Globus pallidus (tissue), 1 donor: ENCODE results near the gene HHAT.
"Not testable (repeated sequence)": the region's sequence is repeated elsewhere in the genome, so short reads cannot be mapped to it uniquely, and the experiment has no call there.

Source experiments
- DNase-seq: peaks from one replicate; pipeline ENCODE4 v3.0.0-alpha.2; 2015; ENCODE audit warnings: low spot score

Gene HHAT

DNA sequence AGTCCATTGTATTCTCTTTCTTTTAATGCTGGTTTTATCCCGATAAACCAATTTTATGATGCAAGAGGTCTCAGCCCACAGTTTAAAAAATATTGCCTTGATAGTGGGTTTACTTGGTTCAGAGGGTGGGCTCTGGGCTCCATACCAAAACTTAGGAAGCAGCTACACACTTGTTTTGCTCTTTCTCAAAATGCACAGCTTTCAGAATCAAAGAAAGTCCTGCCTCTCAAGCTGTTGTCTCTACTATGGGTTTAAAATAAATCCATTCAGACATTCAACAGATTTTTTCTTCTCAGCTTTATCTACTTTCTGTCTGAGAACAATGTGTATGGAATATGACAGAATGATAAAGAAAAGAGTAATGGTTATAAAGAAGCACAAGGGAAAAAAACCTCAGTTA is 14.8 kb upstream of the HHAT start:
- no peak for DNase-seq

DNA sequence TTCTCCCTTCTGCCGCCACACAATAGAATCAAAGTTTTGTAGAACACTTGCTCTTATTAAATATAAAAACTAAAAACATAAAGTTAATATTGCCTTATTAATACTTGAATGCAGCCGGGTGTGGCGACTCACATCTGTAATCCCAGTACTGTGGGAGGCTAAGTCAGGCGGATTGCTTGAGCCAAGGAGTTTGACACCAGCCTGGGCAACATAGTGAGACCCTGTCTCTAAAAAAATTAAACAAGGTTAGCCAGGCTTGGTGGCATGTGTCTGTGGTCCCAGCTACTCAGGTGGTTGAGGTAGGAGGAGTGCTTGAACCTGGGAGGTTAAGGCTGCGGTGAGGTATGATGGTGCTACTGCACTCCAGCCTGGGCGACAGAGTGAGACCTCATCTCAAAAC is 13.2 kb upstream of the HHAT start:
- no peak for DNase-seq

DNA sequence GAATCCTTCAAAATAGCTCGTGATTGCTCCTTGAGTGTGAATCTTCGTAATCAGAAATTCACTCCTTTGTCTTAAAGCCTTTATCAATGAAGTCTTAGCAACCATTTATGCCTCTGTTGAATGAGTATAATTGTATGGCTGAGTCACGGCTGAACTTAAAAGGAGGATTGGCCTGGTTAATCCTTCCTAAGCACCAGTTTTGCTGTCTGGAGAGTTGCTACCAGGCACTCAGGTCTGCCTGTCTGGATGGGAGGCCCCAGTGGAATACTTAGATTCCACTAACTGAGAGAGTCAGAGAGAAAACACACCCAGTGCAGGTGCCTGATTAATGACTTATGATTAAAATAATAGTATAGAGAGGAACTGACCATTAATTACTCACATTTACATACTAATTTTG is 7.6 kb upstream of the HHAT start:
- no peak for DNase-seq

DNA sequence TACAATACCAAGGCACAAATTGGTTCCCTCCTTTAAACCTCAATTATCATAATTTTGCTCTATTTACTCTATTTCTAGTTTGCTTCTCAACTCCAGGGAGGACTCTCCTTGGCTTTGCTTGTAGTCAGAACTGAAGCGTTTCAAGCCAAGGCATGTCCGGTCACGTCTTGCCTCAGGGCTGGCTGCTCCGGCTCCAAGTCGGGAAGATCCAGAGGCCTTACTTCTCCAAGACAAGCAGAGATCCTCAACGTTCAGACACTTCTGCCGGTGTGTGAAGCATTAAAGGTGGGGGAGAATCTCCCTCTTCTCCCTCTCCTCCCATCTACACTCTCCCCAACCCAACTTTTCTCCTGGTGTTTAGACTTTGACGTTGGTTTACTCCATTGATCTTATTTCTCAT is 7.2 kb upstream of the HHAT start:
- DNase-seq: no peak

DNA sequence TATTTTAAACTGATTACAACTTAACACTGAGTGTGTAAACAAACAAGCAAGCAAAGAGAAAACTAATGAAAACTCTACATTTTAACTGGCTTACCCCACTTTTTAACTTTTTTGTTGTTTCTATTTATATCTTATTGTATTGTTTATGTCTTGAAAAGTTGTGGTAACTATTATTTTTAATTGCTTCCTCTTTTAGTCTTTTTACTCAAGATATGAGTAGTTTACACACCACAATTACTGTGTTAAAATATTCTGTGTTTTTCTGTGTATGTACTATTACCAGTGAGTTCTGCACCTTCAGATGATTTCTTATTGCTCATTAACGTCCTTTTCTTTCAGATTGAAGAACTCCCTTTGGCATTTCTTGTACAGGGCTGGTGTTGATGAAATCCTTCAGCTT is 4.7 kb upstream of the HHAT start:
- no peak for DNase-seq

DNA sequence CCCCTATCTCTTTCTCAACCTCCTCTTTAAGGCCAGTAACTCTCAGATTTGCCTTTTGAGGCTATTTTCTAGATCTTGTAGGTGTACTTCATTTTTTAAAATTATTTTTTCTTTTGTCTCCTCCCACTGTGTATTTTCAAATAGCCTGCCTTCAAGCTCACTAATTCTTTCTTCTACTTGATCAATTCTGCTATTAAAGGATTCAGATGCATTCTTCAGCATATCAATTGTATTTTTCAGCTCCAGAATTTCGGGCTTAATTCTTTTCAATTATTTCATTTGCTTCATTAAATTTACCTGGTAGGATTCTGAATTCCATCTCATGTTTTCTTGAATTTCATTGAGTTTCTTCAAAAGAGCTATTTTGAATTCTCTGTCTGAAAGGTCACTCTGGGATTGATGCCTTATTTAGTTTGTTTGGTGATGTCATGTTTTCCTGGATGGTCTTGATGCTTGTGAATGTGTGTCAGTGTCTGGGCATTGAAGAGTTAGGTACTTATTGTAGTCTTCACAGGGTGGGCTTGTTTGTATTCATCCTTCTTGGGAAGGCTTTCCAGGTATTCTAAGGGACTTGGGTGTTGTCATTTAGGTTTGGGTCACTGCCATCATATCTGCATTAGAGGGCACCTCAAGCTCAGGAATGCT is 3.6 kb upstream of the HHAT start:
- no peak for DNase-seq

DNA sequence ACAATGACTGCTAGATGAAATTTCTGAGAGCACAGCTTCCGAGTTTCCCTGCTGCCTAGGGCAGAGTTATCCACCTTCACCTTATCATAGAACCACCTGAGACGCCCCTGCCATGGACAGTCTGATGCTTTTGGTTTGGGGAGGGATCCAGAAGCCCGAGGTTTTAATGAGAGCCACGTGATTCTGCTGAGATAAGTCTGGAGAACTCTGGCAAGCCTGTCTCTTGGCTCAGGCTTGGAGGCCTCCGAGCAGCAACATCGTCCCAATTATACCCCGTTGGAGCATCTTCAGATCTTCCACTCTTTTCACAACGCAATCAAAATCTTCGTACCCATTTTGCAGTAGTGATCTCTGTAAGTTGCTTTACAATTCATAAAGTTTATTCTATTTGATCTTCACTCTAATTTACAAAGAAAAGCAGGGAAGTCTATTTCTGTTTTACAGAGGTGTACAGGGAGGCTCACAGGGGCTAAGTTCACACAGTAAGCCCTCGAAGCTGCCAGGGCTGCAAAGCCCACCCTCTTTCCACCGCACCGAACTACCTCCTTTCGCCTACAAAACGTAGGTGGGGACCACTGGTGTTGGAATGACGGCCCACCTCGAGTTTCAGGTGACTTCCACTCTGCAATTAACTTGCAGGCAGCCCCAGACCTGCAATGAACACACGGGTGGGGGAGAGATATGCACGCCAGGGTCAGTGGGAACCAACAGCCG is 513 bp upstream of the HHAT start:
- peak; percentile 19 for DNase-seq

DNA sequence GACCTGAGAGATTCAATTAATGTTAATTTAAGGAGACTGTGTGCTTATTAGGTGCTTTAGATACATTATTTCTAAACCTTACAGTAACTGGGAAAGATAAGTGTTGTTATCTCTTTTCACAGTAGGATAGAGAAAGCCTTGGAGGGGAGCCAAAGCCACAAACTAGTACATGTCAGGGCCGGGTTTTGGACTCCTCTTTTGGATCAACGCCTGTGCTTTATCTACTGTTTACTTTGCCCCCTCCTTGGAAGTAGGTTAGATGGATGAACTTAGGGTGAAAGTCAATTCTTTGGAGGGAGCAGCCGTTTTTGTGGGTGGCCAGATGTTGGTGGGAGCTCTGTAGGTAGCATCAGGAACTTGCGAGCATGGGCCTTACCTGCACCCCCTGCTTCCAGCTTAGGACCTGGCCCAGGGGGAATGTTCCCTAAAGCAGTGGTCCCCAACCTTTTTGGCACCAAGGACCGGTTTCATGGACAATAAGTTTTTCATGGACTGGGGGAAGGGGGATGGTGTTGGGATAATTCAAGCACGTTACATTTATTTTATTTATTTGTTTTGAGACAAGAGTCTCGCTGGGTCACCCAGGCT is 1.7 kb downstream of the HHAT start:
- DNase-seq: no peak

DNA sequence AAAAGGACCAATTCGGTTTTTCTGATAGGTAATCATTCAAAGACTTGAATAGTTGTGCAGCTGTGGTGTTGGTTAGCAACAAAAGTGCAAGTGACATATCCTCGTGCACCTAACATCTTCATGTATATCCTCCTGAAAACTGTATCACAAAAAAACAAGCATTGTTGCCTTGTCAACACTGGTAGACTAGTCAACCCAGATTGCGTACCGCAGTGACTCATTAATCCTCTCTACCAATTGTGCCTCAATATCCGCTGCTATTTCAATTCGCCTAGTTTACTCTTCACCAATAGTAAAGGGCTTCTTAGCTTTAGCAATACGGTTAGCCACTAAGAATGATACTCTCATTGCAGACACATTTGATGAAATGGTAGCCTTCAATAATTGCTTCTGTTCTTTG is 3.5 kb downstream of the HHAT start:
- DNase-seq: no peak

DNA sequence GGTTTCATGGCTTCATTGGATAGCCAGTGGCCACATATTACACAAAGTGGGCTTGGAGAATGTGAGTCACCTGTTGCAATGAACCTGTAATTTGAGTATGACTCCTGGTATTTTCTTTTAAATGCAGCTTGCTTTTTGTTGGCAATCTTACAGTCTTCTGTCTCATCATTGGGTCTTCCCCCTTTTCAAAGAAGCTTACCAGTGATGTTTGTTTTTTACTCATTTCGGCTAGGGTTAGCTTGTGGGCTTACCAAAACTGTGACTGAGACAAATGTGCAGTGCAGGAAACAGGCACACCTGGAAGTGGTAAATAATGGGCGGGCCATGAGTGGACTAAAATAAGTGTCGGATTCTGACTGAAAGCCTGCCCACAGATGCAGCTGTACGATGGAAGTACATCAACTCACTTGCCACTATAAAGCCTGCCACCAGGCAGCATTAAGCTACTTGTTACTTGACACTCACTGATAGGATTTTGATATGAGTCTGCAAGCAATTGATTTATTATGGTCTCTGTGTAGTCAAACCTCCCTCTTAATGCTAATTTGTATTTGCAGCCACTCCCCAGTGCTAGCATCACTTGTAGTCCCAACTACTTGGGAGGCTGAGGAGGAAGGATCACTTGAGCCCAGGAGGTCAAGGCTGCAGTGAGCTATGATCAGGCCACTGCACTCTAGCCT is 4.2 kb downstream of the HHAT start:
- DNase-seq: no peak

DNA sequence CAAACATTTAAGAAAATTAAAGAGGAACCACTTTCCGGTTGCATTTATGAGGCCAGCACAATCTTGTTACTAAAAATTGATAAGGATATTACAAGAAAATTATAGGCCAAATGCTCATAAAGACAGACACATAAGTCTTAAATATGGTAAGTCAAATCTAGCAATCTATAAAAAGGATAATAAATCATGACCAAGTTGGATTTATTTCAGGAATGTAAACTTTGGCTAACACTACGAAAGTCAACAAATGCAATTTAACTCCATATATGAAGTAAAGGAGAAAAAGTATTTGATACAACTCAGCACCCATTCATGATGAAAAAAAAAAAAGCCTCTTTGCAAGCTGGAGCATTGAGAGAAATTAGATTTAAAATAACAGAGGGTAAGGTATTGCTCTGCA is 6.3 kb downstream of the HHAT start:
- DNase-seq: no peak

DNA sequence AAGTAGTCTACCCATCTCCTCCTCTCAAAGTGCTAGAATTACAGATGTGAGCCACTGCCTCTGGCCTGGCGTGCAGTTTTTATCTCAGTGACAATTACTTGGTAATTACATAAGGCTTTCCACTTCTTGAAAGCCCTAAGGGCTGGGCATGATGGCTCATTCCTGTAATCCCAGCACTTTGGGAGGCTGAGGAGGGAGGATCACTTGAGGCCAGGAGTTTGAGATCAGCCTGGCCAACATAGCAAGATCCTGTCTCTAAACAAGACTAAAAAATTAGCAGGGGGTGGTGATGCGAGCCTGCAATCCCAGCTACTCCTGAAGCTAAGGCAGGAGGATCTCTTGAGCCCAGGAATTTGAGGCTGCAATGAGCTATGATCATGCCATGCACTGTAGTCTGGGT is 7.7 kb downstream of the HHAT start:
- no peak for DNase-seq

DNA sequence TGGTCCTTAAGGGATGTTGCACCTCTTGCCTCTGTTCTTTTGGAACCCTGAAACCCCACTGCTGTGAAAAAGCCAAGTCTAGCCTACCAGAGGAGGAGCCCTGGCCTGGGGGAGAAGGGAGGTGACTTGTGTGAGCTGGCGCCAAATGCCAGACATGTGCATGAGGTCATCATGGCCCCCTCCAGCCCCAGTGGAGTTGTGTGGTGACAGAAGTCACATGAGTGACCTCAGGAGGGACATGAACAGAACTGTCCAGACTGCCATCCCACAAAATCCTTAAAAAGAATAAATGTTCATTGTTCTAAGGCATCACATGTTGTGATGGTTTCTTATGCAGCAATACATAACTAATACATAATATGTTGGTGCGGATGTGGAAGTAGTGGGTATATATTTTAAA is 10.8 kb downstream of the HHAT start:
- no peak for DNase-seq

DNA sequence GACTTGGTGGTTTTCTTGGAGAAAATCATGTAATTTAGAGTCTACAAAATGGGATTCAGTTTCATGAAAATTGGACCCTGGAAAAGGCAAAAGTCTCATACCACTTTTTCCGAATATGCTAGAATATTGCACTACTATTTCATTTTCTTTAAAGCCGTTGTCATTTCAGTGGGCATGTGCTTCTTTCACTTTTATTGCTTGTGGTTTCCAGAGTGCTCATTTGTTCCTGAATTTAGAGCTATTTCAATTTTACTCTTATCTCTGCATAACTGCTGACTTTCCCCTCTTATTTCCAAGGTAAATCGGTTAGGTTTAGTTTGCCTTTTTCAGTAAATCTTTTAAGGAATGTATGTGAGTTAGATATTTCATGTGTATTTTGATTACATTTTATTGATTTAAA is 11.6 kb downstream of the HHAT start:
- no peak for DNase-seq

DNA sequence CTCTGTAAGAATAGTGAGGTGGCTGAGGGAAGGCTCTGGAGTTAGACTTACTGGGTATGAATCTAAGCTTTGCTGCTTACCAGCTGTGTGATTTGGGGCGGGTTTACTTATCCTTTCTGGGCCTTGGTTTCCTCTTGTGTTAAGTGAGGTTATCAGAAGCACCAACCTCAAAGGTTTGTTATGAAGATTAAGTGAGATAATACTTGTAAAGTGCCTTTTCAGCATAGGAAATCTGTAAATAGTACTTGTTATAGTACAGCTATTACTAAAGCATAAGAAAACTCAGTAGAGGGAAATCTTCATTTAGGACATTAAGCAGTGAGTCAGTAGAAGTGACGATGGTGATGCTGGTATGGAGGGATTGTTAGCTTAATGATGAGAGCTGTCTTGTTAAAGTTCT is 12.1 kb downstream of the HHAT start:
- no peak for DNase-seq

DNA sequence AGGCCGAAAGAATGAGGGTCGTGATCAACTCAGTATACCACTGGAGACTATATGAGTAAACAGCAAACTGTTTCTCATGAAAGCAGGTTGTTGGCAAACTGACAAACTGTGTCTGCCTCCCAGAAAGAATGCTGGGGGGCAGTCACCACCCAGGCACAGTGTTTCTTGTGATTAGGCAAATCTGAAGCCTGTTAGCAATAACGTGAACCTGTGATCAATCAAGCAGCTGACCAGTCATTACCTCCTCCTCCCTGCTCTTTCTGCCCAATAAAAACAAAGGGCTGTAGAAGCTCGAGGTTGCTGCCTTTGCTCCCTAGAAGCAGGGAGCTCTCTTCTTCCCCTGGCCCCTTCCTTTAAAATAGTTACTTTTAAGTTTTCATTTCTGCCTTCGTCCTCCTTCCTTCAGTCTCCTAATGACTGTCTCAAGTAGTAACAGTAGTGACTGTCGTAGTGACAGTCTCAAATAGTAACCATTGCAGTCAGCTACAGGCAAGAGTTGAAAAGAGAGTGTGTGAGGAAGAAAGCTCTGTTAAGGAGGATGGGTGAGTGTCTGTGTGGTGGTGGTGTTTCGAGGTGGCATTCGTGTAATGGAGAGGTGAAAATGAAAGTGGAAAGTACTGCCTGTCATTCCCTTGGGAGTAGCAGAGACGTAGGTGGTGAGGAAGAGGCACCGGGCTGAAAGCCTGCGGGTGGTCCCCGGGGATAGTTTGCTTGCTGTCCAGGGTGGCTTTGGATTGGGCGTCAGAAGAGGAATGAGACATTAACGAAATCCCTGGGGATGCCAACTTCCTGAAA is 14.5 kb downstream of the HHAT start:
- DNase-seq: no peak

DNA sequence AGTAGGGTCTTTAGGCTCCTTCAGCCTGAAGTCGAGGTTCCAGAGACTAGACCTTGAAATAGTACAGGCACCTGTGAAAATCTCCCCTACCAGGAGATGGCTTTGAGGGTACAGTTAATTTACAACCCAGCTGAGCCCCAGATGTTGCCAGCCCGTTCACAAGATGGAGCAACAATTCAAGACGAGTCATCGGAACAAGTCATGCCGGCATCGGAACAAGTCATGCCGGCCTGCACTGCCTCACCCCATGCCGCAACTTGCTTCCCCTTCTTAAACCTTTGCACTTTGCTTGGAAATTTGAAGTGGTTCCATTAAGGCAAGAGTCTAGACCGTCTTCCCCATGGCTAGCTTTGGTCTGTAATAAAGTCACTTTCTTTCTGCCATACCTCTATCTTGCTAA is 16.0 kb downstream of the HHAT start:
- no peak for DNase-seq

DNA sequence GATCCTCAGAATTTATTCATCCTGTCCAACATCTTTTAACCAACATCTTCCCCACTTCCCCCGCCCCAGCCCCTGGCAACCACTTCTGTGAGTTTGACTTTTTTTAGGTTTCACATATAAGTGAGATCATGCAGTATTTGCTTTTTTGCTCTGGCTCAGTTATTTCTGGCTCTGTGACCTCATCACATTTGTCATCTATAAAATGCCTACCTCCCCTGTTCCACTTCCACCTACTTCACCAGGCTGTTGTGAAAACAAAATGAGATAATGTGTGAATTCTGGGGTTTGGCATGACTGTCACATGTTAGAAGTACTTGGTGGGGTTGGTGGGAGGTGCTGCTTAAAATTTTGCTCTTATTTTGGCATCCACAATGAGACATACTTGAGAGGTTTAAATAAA is 18.4 kb downstream of the HHAT start:
- DNase-seq: no peak

DNA sequence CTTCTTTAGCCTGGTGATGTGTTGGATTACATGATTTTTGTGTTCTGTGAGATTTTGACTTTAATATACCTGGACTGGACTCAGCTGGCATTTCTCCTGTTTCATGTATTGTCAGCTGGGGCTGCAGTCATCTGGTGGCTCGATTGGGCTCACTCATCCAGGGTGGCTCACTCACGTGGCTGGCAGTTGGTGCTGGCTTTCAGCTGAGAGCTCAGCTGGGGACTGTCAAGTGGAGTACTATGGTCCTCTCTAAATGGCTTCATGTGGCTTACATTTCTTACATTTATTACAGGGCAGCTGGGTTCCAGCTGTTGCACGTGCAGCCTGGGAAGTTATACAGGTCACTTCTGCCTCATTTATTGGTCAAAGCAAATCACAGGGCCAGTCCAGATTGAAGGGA is 22.8 kb downstream of the HHAT start:
- no peak for DNase-seq

DNA sequence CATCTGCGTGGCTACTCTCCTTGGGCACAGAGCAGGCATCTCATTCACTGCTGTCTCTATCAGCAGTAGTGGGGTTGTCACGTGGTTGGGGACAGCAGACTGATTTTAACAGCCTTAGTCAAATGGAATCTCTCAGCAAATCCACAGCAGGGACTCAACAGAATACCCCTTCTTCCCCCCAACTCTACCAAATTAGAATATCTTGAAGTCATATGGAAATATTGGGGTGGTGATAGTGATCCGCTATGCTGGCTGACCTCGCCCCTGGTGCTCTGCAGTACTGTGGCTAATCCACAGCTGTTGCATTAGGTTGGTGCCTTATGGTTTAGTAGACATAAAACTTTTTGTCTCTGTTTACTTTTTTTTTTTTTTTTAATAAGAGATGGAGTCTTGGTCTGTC is 23.9 kb downstream of the HHAT start:
- DNase-seq: no peak

DNA sequence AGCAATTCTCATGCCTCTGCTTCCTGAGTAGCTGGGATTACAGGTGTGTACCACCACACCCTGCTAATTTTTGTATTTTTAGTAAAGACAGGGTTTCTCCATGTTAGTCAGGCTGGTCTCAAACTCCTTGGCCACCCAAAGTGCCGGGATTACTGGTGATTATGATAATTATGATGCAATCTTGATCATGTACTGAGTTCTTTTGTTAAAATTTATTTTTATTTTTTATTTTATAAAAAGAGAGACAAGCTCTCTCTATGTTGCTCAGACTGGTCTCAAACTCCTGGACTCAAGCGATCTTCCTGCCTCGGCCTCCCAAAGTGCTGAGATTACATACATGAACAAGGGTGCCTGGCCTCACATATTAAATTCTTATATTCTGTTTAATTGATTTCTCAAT is 25.6 kb downstream of the HHAT start:
- not testable (repeated sequence) for DNase-seq

DNA sequence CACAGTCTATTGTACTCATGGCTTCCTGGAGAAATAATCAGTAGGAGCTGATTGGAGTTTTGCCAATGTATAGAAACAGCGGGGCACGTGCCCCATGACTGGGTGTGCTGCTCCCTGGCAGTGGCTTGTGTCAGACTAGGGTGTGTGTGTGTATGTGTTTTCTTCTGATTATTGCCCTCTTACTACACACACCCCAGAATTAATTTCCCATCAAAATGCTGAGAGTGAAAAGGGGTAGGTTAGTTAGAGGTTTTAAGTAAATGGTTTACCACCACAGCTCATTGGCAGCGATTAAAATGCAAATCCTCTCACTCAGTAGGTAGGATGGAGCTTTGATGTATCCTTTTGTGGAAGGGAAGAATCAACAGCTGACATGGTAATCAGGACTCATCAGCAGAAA is 29.9 kb downstream of the HHAT start:
- no peak for DNase-seq
